WTC11 (cell line): Measurements from ENCODE around the gene KRTAP5-4. TPM values are rescaled to one million over a fixed set of nuclear protein-coding genes. Genes with fewer than 3 reads are reported as not detected.

Experiments
- ATAC-seq: fragments of 200-7000 bp; cut with Tn5 transposase; 2 replicates; pipeline ENCODE4 v1.10.0; 2021; ENCODE audit warnings: mild to moderate bottlenecking, moderate library complexity
- CTCF ChIA-PET: fragments of 300-600 bp; sonication (Branson Sonifier 250); formaldehyde crosslinking; loops from one replicate; lab custom pipeline; 2021; ENCODE audit warnings: antibody characterized with exemption; lab: Charles Lee
- POLR2A ChIA-PET: fragments of 350-600 bp; sonication (Branson Sonifier 250); formaldehyde crosslinking; loops from one replicate; lab custom pipeline; 2021; ENCODE audit warnings: antibody characterized with exemption; lab: Charles Lee
- DNase-seq: peaks from one replicate; pipeline ENCODE4 v3.0.0; 2021; ENCODE audit warnings: low spot score
- H3K27ac Mint-ChIP-seq: 2 replicates; pipeline ENCODE4 v1.8.0; 2021; ENCODE audit warnings: mixed read lengths
- H3K27me3 Mint-ChIP-seq: 2 replicates; pipeline ENCODE4 v1.8.0; 2021; ENCODE audit warnings: low read depth, mild to moderate bottlenecking, moderate library complexity, mixed read lengths
- H3K36me3 Mint-ChIP-seq: 2 replicates; pipeline ENCODE4 v1.8.0; 2021; ENCODE audit warnings: mixed read lengths
- H3K4me1 Mint-ChIP-seq: 2 replicates; pipeline ENCODE4 v1.8.0; 2022; ENCODE audit warnings: mixed read lengths
- H3K4me3 Mint-ChIP-seq: 2 replicates; pipeline ENCODE4 v1.8.0; 2021; ENCODE audit warnings: mild to moderate bottlenecking, moderate library complexity, mixed read lengths
- H3K9me3 Mint-ChIP-seq: 2 replicates; pipeline ENCODE4 v1.8.0; 2021; ENCODE audit warnings: mixed read lengths
- ELF4 ChIP-seq: sonication (generic); formaldehyde crosslinking; IDR thresholded peaks from 2 replicates; pipeline ENCODE4 v1.8.1; 2022; ENCODE audit warnings: low read depth, mild to moderate bottlenecking, moderate library complexity, missing genetic modification reagents
- EMX1 ChIP-seq: fragments of 250-450 bp; sonication (Bioruptor Pico); IDR thresholded peaks from 2 replicates; pipeline ENCODE4 v1.8.0; 2021; ENCODE audit warnings: mild to moderate bottlenecking
- FOXJ3 ChIP-seq: sonication (generic); formaldehyde crosslinking; IDR thresholded peaks from 2 replicates; pipeline ENCODE4 v1.9.0; 2021; ENCODE audit warnings: missing genetic modification reagents, mild to moderate bottlenecking, borderline replicate concordance
- NFYB ChIP-seq: sonication (generic); formaldehyde crosslinking; conservative IDR thresholded peaks from 2 replicates; pipeline ENCODE4 v1.8.0; 2022; ENCODE audit warnings: low read depth, missing genetic modification reagents
- NR2C2 ChIP-seq: sonication (generic); formaldehyde crosslinking; IDR thresholded peaks from 2 replicates; pipeline ENCODE4 v1.8.0; 2022; ENCODE audit warnings: mild to moderate bottlenecking, missing genetic modification reagents
- SMAD4 ChIP-seq: sonication (generic); formaldehyde crosslinking; IDR thresholded peaks from 2 replicates; pipeline ENCODE4 v1.8.0; 2022; ENCODE audit warnings: mild to moderate bottlenecking, missing genetic modification reagents
- TEAD1 ChIP-seq: sonication (generic); formaldehyde crosslinking; IDR thresholded peaks from 2 replicates; pipeline ENCODE4 v1.8.0; 2022; ENCODE audit warnings: mild to moderate bottlenecking, missing genetic modification reagents
- TP53 ChIP-seq: sonication (generic); formaldehyde crosslinking; IDR thresholded peaks from 2 replicates; pipeline ENCODE4 v1.8.1; 2023; ENCODE audit warnings: mild to moderate bottlenecking, missing genetic modification reagents
- total RNA-seq: library from RNA; stranded (reverse); gene quantifications from 3 replicates; pipeline ENCODE4 v1.2.3, GENCODE V29; 2021
- TF ChIP-seq, protein P1 (sequence below): sonication (generic); formaldehyde crosslinking; IDR thresholded peaks from 2 replicates; pipeline ENCODE4 v1.8.1; 2022; ENCODE audit warnings: low read depth, missing genetic modification reagents, borderline replicate concordance
- TF ChIP-seq, protein P2 (sequence below): sonication (generic); formaldehyde crosslinking; IDR thresholded peaks from 2 replicates; pipeline ENCODE4 v1.8.1; 2022; ENCODE audit warnings: low read depth, mild to moderate bottlenecking, moderate library complexity, missing genetic modification reagents, borderline replicate concordance
- TF ChIP-seq, protein P3 (sequence below): sonication (generic); formaldehyde crosslinking; IDR thresholded peaks from 2 replicates; pipeline ENCODE4 v1.8.0; 2022; ENCODE audit warnings: mild to moderate bottlenecking, missing genetic modification reagents
- TF ChIP-seq, protein P4 (sequence below): fragments of 250-450 bp; sonication (Bioruptor Pico); IDR thresholded peaks from 2 replicates; pipeline ENCODE4 v1.9.0; 2021; ENCODE audit warnings: mild to moderate bottlenecking, borderline replicate concordance
- TF ChIP-seq, protein P5 (sequence below): fragments of 250-450 bp; sonication (Bioruptor Pico); conservative IDR thresholded peaks from 2 replicates; pipeline ENCODE4 v1.9.0; 2021; ENCODE audit warnings: mild to moderate bottlenecking
- TF ChIP-seq, protein P6 (sequence below): sonication (generic); formaldehyde crosslinking; IDR thresholded peaks from 2 replicates; pipeline ENCODE4 v1.8.1; 2023; ENCODE audit warnings: mild to moderate bottlenecking, missing genetic modification reagents
- TF ChIP-seq, protein P7 (sequence below): sonication (generic); formaldehyde crosslinking; IDR thresholded peaks from 2 replicates; pipeline ENCODE4 v1.8.1; 2022; ENCODE audit warnings: mild to moderate bottlenecking, missing genetic modification reagents, moderate library complexity, borderline replicate concordance
- TF ChIP-seq, protein P8 (sequence below): sonication (generic); formaldehyde crosslinking; IDR thresholded peaks from 2 replicates; pipeline ENCODE4 v1.8.1; 2023; ENCODE audit warnings: mild to moderate bottlenecking, missing genetic modification reagents, moderate library complexity

Gene KRTAP5-4
- total RNA-seq, 1 experiment from 2014 or later = not detected

DNA sequence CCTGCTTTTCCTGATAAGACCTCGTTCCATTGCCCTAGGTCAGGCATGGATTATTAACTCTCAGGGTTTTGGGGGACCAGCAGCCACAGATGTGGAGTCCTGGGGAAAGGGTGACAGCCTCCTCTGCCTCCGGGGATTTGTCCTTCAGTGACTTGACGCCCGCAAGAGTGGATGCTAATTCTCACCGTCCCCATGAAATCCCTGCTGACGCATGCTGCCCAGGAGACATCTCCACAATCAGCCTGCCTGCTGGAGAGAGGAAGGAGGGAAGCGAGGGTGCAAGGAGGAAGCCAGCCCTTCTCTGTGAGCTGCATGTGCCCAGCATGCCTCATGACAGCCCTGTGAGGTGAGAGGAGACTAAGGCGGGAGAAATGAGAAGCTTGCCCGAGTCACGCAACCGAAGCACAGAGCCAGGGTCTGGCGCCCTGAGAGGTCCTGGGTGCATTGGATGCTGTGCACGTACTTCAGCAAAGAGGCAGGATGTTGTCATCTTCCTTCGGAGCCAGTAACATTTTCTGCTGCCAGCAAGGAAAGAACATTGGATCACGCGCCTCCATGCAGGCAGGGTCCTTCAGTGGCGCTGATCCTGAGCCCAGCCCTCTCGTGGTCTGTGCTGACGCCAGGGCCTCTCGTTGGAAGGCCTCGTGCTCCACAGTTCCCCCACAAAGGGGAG is 47.7 kb upstream of the KRTAP5-4 start:
- Mint-ChIP-seq H3K27ac (no peak overlapping the region), H3K36me3 (no peaks in the 10 kb centered on the region), H3K4me3 (no peak overlapping the region), H3K9me3 (no peaks in the 10 kb centered on the region), H3K27me3 (peaks cover 13% of the 10 kb centered on the region), H3K4me1 (no peaks in the 10 kb centered on the region)
- POLR2A ChIA-PET = no interaction called here
- DNase-seq = no peak
- TF ChIP-seq EMX1 (CRISPR knock-in tag) = no peak
- TF ChIP-seq TP53 (CRISPR knock-in tag) = no peak
- TF ChIP-seq, protein P1, sequence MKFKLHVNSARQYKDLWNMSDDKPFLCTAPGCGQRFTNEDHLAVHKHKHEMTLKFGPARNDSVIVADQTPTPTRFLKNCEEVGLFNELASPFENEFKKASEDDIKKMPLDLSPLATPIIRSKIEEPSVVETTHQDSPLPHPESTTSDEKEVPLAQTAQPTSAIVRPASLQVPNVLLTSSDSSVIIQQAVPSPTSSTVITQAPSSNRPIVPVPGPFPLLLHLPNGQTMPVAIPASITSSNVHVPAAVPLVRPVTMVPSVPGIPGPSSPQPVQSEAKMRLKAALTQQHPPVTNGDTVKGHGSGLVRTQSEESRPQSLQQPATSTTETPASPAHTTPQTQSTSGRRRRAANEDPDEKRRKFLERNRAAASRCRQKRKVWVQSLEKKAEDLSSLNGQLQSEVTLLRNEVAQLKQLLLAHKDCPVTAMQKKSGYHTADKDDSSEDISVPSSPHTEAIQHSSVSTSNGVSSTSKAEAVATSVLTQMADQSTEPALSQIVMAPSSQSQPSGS (CRISPR knock-in tag) = no peak
- TF ChIP-seq NFYB (CRISPR knock-in tag) = no peak
- TF ChIP-seq, protein P2, sequence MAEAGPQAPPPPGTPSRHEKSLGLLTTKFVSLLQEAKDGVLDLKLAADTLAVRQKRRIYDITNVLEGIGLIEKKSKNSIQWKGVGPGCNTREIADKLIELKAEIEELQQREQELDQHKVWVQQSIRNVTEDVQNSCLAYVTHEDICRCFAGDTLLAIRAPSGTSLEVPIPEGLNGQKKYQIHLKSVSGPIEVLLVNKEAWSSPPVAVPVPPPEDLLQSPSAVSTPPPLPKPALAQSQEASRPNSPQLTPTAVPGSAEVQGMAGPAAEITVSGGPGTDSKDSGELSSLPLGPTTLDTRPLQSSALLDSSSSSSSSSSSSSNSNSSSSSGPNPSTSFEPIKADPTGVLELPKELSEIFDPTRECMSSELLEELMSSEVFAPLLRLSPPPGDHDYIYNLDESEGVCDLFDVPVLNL (CRISPR knock-in tag) = no peak
- TF ChIP-seq TEAD1 (CRISPR knock-in tag) = no peak
- no peak for TF ChIP-seq NR2C2 (CRISPR knock-in tag)
- TF ChIP-seq, protein P3, sequence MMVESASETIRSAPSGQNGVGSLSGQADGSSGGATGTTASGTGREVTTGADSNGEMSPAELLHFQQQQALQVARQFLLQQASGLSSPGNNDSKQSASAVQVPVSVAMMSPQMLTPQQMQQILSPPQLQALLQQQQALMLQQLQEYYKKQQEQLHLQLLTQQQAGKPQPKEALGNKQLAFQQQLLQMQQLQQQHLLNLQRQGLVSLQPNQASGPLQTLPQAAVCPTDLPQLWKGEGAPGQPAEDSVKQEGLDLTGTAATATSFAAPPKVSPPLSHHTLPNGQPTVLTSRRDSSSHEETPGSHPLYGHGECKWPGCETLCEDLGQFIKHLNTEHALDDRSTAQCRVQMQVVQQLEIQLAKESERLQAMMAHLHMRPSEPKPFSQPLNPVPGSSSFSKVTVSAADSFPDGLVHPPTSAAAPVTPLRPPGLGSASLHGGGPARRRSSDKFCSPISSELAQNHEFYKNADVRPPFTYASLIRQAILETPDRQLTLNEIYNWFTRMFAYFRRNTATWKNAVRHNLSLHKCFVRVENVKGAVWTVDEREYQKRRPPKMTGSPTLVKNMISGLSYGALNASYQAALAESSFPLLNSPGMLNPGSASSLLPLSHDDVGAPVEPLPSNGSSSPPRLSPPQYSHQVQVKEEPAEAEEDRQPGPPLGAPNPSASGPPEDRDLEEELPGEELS (CRISPR knock-in tag) = no peak
- TF ChIP-seq SMAD4 = no peak
- TF ChIP-seq, protein P4, sequence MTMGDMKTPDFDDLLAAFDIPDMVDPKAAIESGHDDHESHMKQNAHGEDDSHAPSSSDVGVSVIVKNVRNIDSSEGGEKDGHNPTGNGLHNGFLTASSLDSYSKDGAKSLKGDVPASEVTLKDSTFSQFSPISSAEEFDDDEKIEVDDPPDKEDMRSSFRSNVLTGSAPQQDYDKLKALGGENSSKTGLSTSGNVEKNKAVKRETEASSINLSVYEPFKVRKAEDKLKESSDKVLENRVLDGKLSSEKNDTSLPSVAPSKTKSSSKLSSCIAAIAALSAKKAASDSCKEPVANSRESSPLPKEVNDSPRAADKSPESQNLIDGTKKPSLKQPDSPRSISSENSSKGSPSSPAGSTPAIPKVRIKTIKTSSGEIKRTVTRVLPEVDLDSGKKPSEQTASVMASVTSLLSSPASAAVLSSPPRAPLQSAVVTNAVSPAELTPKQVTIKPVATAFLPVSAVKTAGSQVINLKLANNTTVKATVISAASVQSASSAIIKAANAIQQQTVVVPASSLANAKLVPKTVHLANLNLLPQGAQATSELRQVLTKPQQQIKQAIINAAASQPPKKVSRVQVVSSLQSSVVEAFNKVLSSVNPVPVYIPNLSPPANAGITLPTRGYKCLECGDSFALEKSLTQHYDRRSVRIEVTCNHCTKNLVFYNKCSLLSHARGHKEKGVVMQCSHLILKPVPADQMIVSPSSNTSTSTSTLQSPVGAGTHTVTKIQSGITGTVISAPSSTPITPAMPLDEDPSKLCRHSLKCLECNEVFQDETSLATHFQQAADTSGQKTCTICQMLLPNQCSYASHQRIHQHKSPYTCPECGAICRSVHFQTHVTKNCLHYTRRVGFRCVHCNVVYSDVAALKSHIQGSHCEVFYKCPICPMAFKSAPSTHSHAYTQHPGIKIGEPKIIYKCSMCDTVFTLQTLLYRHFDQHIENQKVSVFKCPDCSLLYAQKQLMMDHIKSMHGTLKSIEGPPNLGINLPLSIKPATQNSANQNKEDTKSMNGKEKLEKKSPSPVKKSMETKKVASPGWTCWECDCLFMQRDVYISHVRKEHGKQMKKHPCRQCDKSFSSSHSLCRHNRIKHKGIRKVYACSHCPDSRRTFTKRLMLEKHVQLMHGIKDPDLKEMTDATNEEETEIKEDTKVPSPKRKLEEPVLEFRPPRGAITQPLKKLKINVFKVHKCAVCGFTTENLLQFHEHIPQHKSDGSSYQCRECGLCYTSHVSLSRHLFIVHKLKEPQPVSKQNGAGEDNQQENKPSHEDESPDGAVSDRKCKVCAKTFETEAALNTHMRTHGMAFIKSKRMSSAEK = no peak
- TF ChIP-seq, protein P5, sequence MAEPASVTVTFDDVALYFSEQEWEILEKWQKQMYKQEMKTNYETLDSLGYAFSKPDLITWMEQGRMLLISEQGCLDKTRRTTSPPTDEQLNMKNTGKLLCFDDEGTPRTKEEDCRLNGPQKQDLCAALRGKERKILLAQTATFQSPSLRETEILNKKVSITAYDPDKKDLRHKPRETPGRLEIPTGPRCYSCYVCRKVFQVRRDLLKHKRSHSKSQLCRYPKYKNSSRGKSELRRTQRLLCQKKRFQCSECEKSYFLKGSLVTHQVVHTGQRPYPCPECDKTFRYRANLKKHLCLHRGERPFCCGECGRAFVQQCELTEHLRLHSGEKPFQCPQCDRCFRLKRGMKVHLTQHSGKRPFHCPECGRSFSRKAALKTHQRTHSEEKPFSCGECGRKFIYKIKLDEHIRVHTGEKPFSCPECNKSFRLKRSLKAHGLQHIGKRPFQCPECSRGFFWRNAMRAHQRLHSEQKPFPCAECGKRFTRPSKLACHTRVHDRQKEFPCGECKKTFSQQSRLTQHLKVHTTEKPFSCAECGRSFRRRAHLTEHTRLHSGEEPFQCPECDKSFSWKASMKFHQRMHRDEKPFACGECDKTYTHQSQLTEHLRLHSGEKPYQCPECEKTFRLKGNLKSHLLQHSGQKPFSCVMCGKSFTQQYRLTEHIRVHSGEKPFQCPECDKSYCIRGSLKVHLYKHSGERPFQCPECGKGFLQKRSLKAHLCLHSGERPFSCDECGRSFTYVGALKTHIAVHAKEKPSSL (CRISPR knock-in tag) = no peak
- TF ChIP-seq, protein P6, sequence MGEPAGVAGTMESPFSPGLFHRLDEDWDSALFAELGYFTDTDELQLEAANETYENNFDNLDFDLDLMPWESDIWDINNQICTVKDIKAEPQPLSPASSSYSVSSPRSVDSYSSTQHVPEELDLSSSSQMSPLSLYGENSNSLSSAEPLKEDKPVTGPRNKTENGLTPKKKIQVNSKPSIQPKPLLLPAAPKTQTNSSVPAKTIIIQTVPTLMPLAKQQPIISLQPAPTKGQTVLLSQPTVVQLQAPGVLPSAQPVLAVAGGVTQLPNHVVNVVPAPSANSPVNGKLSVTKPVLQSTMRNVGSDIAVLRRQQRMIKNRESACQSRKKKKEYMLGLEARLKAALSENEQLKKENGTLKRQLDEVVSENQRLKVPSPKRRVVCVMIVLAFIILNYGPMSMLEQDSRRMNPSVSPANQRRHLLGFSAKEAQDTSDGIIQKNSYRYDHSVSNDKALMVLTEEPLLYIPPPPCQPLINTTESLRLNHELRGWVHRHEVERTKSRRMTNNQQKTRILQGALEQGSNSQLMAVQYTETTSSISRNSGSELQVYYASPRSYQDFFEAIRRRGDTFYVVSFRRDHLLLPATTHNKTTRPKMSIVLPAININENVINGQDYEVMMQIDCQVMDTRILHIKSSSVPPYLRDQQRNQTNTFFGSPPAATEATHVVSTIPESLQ (CRISPR knock-in tag) = no peak
- no peak for TF ChIP-seq FOXJ3 (CRISPR knock-in tag)
- TF ChIP-seq, protein P7, sequence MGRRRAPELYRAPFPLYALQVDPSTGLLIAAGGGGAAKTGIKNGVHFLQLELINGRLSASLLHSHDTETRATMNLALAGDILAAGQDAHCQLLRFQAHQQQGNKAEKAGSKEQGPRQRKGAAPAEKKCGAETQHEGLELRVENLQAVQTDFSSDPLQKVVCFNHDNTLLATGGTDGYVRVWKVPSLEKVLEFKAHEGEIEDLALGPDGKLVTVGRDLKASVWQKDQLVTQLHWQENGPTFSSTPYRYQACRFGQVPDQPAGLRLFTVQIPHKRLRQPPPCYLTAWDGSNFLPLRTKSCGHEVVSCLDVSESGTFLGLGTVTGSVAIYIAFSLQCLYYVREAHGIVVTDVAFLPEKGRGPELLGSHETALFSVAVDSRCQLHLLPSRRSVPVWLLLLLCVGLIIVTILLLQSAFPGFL = no peak
- TF ChIP-seq ELF4 (CRISPR knock-in tag) = no peak
- TF ChIP-seq, protein P8, sequence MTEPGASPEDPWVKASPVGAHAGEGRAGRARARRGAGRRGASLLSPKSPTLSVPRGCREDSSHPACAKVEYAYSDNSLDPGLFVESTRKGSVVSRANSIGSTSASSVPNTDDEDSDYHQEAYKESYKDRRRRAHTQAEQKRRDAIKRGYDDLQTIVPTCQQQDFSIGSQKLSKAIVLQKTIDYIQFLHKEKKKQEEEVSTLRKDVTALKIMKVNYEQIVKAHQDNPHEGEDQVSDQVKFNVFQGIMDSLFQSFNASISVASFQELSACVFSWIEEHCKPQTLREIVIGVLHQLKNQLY (CRISPR knock-in tag) = no peak
- no peak for ATAC-seq
- CTCF ChIA-PET = interaction anchor here (1.0 to 2.9 kb wide), 3 partner anchors 17 to 24 kb away, joined by 3 to 10 read pairs (median 6); no protein-coding TSS in a partner anchor
